LNCaP clone FGC (cell line): Measurements from ENCODE around the gene NTNG1.

Experiments
- DNase-seq: peaks from one replicate; pipeline ENCODE4 v3.0.0-alpha.2; 2011; ENCODE audit warnings: low read depth
- H3K4me3 ChIP-seq: 2 replicates; pipeline ENCODE4 v1.5.1; 2011; ENCODE audit warnings: mild to moderate bottlenecking, low read depth, low read length, control low read depth
- TF ChIP-seq, protein P1 (sequence below): IDR thresholded peaks from 2 replicates; pipeline ENCODE4 v1.5.1; 2012; ENCODE audit warnings: mild to moderate bottlenecking; ENCODE audit not compliant: control insufficient read depth, insufficient read depth; ENCODE audit errors: extremely low read depth

NTNG1 gene

DNA sequence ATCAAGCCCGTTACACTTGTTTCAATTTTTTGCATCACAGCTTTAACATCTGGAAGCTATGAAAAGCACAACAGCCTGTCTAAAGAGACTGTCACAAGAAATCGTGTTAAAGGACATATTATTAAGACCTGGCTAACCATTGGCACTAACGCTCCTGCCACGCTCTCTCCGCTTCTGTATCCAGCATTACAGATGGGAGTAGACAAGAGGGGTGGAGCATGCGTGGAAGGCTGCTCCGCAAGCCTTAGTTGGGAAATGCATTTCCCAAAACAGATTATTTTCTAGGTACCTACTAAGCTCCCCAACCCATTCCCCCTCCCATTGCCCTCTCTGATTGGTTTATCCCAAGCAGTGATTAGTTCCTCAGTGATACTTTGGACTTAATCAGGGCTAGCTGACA, 72.4 kb downstream of the NTNG1 start:
- DNase-seq: no peak
- H3K4me3 ChIP-seq: no peak overlapping the region
- TF ChIP-seq, protein P1, sequence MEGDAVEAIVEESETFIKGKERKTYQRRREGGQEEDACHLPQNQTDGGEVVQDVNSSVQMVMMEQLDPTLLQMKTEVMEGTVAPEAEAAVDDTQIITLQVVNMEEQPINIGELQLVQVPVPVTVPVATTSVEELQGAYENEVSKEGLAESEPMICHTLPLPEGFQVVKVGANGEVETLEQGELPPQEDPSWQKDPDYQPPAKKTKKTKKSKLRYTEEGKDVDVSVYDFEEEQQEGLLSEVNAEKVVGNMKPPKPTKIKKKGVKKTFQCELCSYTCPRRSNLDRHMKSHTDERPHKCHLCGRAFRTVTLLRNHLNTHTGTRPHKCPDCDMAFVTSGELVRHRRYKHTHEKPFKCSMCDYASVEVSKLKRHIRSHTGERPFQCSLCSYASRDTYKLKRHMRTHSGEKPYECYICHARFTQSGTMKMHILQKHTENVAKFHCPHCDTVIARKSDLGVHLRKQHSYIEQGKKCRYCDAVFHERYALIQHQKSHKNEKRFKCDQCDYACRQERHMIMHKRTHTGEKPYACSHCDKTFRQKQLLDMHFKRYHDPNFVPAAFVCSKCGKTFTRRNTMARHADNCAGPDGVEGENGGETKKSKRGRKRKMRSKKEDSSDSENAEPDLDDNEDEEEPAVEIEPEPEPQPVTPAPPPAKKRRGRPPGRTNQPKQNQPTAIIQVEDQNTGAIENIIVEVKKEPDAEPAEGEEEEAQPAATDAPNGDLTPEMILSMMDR: no peak

GRCh38 chr1:107220036-107220435, 79.2 kb downstream of the NTNG1 start:
- H3K4me3 ChIP-seq: no peak overlapping the region
- DNase-seq: no peak
- TF ChIP-seq, protein P1: no peak

DNA sequence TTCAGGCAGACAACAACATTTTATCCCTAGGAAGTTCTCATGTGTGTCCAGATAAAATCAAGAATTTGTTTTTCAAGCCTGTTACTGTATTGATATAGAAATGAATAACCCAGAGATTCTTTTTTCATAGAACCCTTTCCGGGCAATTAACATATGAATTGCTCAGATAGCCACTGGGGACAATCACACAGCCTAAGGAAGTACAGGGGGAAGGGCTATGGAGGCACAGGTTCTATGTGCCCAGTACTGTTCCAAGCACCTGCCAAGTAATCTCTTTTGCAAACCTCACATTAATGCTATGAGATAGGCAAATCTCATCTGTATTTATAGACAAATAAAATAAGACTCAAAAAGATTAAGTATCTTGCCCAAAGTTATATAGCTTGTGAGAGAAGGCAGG, 84.9 kb downstream of the NTNG1 start:
- peak; percentile 38 for DNase-seq
- H3K4me3 ChIP-seq: no peak overlapping the region
- TF ChIP-seq, protein P1: no peak

DNA sequence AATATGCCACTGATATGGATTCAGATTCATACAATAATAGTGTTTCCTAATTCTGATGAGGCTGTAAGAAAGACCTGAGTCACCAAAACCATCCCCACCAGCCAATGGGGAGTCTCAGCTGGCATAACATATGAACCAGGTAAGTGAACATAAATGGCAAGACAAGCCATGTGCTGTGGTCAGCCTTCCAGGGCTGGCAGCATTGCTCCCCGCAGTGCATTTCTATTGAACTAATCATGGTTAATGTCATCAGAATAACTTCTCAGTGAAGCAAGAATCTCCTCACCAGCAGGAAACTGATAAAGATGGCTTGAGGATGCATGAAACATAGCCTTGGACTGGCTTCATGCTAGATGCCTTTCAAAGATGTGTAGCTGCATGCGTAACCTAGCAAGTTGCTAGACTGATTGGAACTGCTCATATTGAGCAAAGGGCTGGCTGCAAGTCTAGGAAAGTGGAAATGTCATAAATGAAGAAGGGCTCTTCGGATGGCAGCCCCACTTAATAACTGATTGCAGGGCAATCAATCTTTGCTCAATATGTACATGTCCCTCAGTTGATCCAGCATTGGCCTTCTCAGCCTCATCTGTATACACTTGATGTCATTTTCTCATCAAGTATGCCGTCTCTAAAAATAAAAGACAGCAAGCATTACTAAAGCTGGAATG, 88.0 kb downstream of the NTNG1 start:
- TF ChIP-seq, protein P1: no peak
- DNase-seq: no peak
- H3K4me3 ChIP-seq: no peak overlapping the region

DNA sequence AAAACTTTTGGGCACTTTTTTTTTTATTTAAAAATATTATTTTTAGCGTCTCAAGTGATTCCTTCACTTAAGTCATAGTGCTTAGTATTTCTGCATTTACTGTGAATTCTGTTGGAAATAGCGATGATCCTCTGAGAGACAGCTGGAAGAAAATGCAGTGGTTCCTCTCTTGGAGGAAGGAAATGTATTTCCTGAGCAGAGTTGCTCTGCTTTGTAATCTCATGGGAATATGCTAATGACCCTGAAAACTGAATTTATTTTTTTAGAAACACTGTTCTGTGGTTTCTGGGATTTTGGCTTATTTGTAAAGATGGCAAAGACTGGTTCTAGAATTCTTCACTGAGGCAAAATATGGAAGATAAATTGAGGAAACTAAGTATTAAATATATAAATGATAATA, 88.9 kb downstream of the NTNG1 start:
- TF ChIP-seq, protein P1: no peak
- H3K4me3 ChIP-seq: no peak overlapping the region
- DNase-seq: no peak

- no peak for DNase-seq
- H3K4me3 ChIP-seq: no peak overlapping the region
- TF ChIP-seq, protein P1: no peak
These were observed 89.3 kb downstream of the NTNG1 start for GRCh38 chr1:107230121-107230520.

- no peak for DNase-seq
- no peak overlapping the region for H3K4me3 ChIP-seq
- TF ChIP-seq, protein P1: no peak
These were observed 90.5 kb downstream of the NTNG1 start for GRCh38 chr1:107231291-107231690.
